GM21423 (cell line): ENCODE results near the gene CNRIP1.
"Not testable (repeated sequence)": the region's sequence is repeated elsewhere in the genome, so short reads cannot be mapped to it uniquely, and the experiment has no call there.

Experiments
- ATAC-seq: cut with Tn5 transposase; IDR thresholded peaks from one replicate; pipeline ENCODE4 v1.9.1; 2021; ENCODE audit warnings: mild to moderate bottlenecking, moderate library complexity; ENCODE audit not compliant: unreplicated experiment

The CNRIP1 gene

GRCh38 chr2:68319398-68320117 lies at the start of gene CNRIP1:
CNRIP1 (minus strand) TSS chr2:68319949; CDS start chr2:68319400, 549 bp downstream.
- ATAC-seq = no peak

GRCh38 chr2:68369337-68369734 lies 49.6 kb upstream of the CNRIP1 start:
- ATAC-seq = no peak

- ATAC-seq = no peak
Measured at GRCh38 chr2:68368654-68369336, 49.0 kb upstream of the CNRIP1 start.

GRCh38 chr2:68367953-68368653 lies 48.4 kb upstream of the CNRIP1 start:
- ATAC-seq = no peak

GRCh38 chr2:68366083-68366560 lies 46.4 kb upstream of the CNRIP1 start:
- peak; percentile 41 for ATAC-seq

- ATAC-seq = peak; percentile 67
Measured at GRCh38 chr2:68365087-68365486, 45.3 kb upstream of the CNRIP1 start, which contains the start of gene PLEK. PLEK (plus strand) TSS chr2:68365282; CDS start chr2:68365352, 70 bp downstream.

GRCh38 chr2:68363721-68364120 lies 44.0 kb upstream of the CNRIP1 start:
- ATAC-seq = no peak

GRCh38 chr2:68362749-68363148 lies 43.0 kb upstream of the CNRIP1 start:
- ATAC-seq = no peak

GRCh38 chr2:68362069-68362468 lies 42.3 kb upstream of the CNRIP1 start:
- peak; percentile 40 for ATAC-seq

GRCh38 chr2:68359889-68360288 lies 40.1 kb upstream of the CNRIP1 start:
- no peak for ATAC-seq

GRCh38 chr2:68357605-68358337 lies 38.0 kb upstream of the CNRIP1 start:
- ATAC-seq = peak; percentile 65

- no peak for ATAC-seq
Measured at GRCh38 chr2:68356599-68357239, 37.0 kb upstream of the CNRIP1 start.

- ATAC-seq = no peak
Measured at GRCh38 chr2:68352651-68353391, 33.1 kb upstream of the CNRIP1 start.

- ATAC-seq = no peak
Measured at GRCh38 chr2:68351997-68352396, 32.2 kb upstream of the CNRIP1 start.

GRCh38 chr2:68349091-68349490 lies 29.3 kb upstream of the CNRIP1 start:
- ATAC-seq = not testable (repeated sequence)

GRCh38 chr2:68345129-68345875 lies 25.6 kb upstream of the CNRIP1 start:
- no peak for ATAC-seq

GRCh38 chr2:68344031-68344430 lies 24.3 kb upstream of the CNRIP1 start:
- ATAC-seq = no peak

- no peak for ATAC-seq
Measured at GRCh38 chr2:68342470-68342869, 22.7 kb upstream of the CNRIP1 start.

- ATAC-seq = no peak
Measured at GRCh38 chr2:68341583-68341982, 21.8 kb upstream of the CNRIP1 start.
